Endothelial cell (in vitro differentiated cells): ENCODE measurements around the gene FIGNL1. TPM values are rescaled to one million over a fixed set of nuclear protein-coding genes. Genes with fewer than 3 reads are reported as not detected.

ENCODE experiments used
- DNase-seq: peaks from one replicate; pipeline ENCODE4 v3.0.0; 2021; ENCODE audit warnings: low spot score
- H3K27ac Mint-ChIP-seq: one replicate; pipeline ENCODE4 v1.8.0; 2021; ENCODE audit warnings: mixed read lengths, inconsistent platforms; ENCODE audit not compliant: unreplicated experiment
- H3K27me3 Mint-ChIP-seq: one replicate; pipeline ENCODE4 v1.8.0; 2021; ENCODE audit warnings: mild to moderate bottlenecking, moderate library complexity, mixed read lengths, inconsistent platforms; ENCODE audit not compliant: unreplicated experiment
- H3K36me3 Mint-ChIP-seq: one replicate; pipeline ENCODE4 v1.8.0; 2021; ENCODE audit warnings: mild to moderate bottlenecking, low read depth, mixed read lengths, inconsistent platforms; ENCODE audit not compliant: unreplicated experiment
- H3K4me1 Mint-ChIP-seq: one replicate; pipeline ENCODE4 v1.8.0; 2021; ENCODE audit warnings: mild to moderate bottlenecking, mixed read lengths, inconsistent platforms; ENCODE audit not compliant: unreplicated experiment
- H3K4me3 Mint-ChIP-seq: one replicate; pipeline ENCODE4 v1.8.0; 2021; ENCODE audit warnings: mild to moderate bottlenecking, mixed read lengths, inconsistent platforms; ENCODE audit not compliant: unreplicated experiment
- H3K9me3 Mint-ChIP-seq: one replicate; pipeline ENCODE4 v1.8.0; 2021; ENCODE audit warnings: mixed read lengths, inconsistent platforms; ENCODE audit not compliant: unreplicated experiment
- total RNA-seq: library from RNA; stranded (reverse); fragmentation: NEBNext Ultra II Directional; extraction: Animal tissue kit (Norgen Biotek cat#: 25700); gene quantifications from one replicate; pipeline ENCODE4 v1.2.1, GENCODE V29; 2021; ENCODE audit not compliant: unreplicated experiment
- TF ChIP-seq, protein P1 (sequence below): fragments of 200-600 bp; sonication (generic); IDR thresholded peaks from one replicate; pipeline ENCODE4 v1.5.0; 2021; ENCODE audit warnings: antibody characterized with exemption; ENCODE audit not compliant: unreplicated experiment

The FIGNL1 gene
- total RNA-seq, 1 donor from 2014 or later = 18.4 TPM

DNA sequence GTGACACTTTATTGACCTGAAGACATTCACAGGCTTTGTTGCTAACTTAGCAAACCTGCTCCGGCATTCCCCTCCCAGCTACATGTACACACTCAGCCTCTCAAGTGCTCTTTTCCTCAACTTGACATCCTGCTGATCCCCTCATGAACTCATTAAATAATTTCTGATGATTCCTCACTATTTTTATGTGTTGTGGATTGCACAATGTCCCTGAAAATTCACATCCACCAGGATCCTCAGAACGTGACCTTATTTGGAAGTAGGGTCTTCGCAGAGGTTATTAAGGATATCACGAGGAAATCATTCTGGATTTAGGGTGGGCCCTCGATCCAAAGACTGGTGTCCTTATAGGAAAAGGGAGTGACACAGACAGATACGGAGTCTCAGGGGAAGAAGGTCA, 27.3 kb downstream of the FIGNL1 start:
- no peaks in the 10 kb centered on the region for H3K36me3 Mint-ChIP-seq
- H3K9me3 Mint-ChIP-seq = no peaks in the 10 kb centered on the region
- TF ChIP-seq, protein P1, sequence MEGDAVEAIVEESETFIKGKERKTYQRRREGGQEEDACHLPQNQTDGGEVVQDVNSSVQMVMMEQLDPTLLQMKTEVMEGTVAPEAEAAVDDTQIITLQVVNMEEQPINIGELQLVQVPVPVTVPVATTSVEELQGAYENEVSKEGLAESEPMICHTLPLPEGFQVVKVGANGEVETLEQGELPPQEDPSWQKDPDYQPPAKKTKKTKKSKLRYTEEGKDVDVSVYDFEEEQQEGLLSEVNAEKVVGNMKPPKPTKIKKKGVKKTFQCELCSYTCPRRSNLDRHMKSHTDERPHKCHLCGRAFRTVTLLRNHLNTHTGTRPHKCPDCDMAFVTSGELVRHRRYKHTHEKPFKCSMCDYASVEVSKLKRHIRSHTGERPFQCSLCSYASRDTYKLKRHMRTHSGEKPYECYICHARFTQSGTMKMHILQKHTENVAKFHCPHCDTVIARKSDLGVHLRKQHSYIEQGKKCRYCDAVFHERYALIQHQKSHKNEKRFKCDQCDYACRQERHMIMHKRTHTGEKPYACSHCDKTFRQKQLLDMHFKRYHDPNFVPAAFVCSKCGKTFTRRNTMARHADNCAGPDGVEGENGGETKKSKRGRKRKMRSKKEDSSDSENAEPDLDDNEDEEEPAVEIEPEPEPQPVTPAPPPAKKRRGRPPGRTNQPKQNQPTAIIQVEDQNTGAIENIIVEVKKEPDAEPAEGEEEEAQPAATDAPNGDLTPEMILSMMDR = no peak
- no peak for DNase-seq
- no peaks in the 10 kb centered on the region for H3K4me1 Mint-ChIP-seq
- H3K27me3 Mint-ChIP-seq = peaks cover 2% of the 10 kb centered on the region
- H3K27ac Mint-ChIP-seq = no peak overlapping the region
- H3K4me3 Mint-ChIP-seq = no peak overlapping the region

- Mint-ChIP-seq H3K36me3 (no peaks in the 10 kb centered on the region), H3K4me3 (no peak overlapping the region), H3K27me3 (peaks cover 2% of the 10 kb centered on the region), H3K4me1 (peaks cover 7% of the 10 kb centered on the region), H3K27ac (no peak overlapping the region), H3K9me3 (no peaks in the 10 kb centered on the region)
- DNase-seq = no peak
- TF ChIP-seq, protein P1 = no peak
These were observed 29.1 kb downstream of the FIGNL1 start for GRCh38 chr7:50421043-50421442.

DNA sequence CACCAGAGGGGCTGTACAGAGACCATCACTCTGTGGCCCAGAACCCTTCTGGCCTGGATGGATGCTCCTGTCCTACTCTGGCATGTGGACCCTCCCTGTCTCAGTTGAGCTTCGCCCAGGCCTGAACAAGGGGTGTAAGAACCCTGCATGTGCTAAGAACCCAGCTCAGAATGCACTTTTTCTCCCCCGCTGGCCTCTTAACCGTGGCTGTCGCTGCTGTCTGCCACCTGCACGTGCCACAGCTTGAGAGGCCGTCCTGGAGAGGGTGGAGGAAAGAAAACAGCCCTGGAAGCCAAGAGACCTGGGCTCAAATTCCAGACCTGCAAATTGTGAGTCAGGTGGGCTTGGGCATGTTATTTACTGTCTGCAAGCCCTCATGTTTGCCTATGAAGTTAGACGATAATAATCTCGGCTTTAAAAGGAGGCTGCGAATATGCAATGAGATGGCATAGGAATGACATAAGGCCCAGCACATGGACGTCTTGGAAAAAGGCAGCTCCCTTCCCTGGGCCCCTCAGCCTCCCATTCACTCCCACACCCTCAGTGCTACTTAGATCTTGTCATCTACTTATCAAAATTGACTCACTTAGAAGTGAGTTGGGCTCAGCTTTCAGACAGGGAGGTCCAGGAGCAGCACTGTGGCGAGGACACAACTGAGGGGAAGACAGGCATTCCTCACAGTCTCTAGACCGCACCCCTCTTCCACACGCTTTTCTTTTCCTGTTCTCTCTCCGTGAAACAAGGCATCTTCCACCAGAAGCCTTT, 31.4 kb downstream of the FIGNL1 start:
- Mint-ChIP-seq H3K27me3 (peaks cover 2% of the 10 kb centered on the region), H3K9me3 (no peaks in the 10 kb centered on the region), H3K4me3 (no peak overlapping the region), H3K36me3 (no peaks in the 10 kb centered on the region), H3K4me1 (peaks cover 10% of the 10 kb centered on the region), H3K27ac (no peak overlapping the region)
- DNase-seq = no peak
- TF ChIP-seq, protein P1 = no peak

- no peak overlapping the region for H3K4me3 Mint-ChIP-seq
- no peaks in the 10 kb centered on the region for H3K9me3 Mint-ChIP-seq
- H3K4me1 Mint-ChIP-seq = peaks cover 10% of the 10 kb centered on the region
- peak; percentile 80 for DNase-seq
- no peak overlapping the region for H3K27ac Mint-ChIP-seq
- H3K27me3 Mint-ChIP-seq = peaks cover 2% of the 10 kb centered on the region
- H3K36me3 Mint-ChIP-seq = no peaks in the 10 kb centered on the region
- TF ChIP-seq, protein P1 = peak; percentile 82
These were observed 32.0 kb downstream of the FIGNL1 start for GRCh38 chr7:50418086-50418515.

- Mint-ChIP-seq H3K4me1 (peaks cover 10% of the 10 kb centered on the region), H3K27me3 (peaks cover 2% of the 10 kb centered on the region), H3K27ac (no peak overlapping the region), H3K9me3 (no peaks in the 10 kb centered on the region), H3K36me3 (no peaks in the 10 kb centered on the region), H3K4me3 (no peak overlapping the region)
- DNase-seq = no peak
- TF ChIP-seq, protein P1 = peak; percentile 9
These were observed 33.5 kb downstream of the FIGNL1 start for GRCh38 chr7:50416527-50417182.
